Measurements from ENCODE around the gene CDH13. TPM values are rescaled to one million over a fixed set of nuclear protein-coding genes. Genes with fewer than 3 reads are reported as not detected.

The CDH13 gene
- total and polyA plus RNA-seq, 9 of the 15 experiments (the other 6 are each of a cell fraction or from before 2014, with no cell fraction given), result 0.03 TPM; not detected in 8

DNA sequence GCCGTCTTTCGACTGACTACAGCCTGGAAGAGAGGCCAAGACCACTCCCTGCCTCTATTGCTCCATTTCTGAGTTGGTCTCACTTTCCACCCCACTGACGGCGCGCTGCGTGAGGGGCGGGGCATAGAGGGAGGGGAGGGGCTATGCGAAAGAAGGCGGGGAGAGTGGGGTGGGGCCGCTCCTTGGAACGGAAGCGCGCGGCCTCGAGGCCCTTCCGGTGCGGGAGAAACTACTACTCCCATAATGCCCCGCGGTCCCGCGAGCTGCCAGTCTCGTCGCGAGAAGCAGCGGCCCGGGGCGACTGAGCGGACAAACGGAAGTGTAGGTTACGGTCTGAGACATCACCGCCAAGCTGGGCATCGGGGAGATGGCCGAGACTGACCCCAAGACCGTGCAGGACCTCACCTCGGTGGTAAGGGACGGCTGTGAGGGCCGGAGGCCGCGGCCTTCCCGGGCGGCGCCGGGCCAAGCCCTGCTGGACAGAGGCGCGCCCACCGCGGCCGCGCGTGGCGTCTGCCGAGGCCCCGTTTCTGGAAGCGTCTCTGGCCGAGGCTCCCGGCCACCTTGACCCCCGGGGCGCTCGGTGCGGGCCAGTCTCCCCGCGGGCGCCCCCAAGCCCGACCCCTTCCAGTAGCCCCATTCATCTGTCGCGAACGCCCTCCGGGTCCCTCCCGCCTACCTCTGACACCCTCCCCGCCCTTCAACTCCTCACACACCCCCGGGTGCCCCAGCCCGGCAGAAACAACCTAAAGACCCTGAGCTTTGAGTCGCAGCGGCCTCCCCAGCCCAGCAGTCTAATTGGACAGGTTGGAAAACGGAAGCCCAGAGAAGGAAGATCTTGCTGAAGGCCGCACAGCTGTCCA, 1181.2 kb downstream of the CDH13 start, which contains the start of gene HSBP1 (continued):
- TF ChIP-seq CHAMP1 (IDR thresholded peaks at IDR 0.05) (no peak), ELF2 (CRISPR knock-in tag; IDR thresholded peaks at IDR 0.05) (0 out of 2 replicates have a peak, but pooled peaks have one; percentile 34), TFAM (CRISPR knock-in tag; conservative IDR thresholded peaks at IDR 0.05) (no peak), EP400 (IDR thresholded peaks at IDR 0.05) (peak; percentile 57; the same call in 1 of the 2 replicates), ZNF407 (IDR thresholded peaks at IDR 0.05; ENCODE audit: low read depth) (no peak), CSDE1 (IDR thresholded peaks at IDR 0.05) (no peak)

All from K562 (cell line).